ENCODE data around the gene TENM4. TPM values are rescaled to one million over a fixed set of nuclear protein-coding genes. Genes with fewer than 3 reads are reported as not detected.

TENM4 gene
- total RNA-seq, 1 experiment from 2014 or later = 0.39 TPM

GRCh38 chr11:79090191-79090705 is 350.6 kb downstream of the TENM4 start:
- intact Hi-C loops (cut with micrococcal nuclease; ENCODE audit: unreplicated experiment) = no loop called here
- in situ Hi-C loops (cut with HindIII; ENCODE audit: low pct_unique_long_range_greater_than_20kb, low sequenced_read_pairs) = no loop called here
- Histone ChIP-seq H3K36me3 (ENCODE audit: control insufficient read depth, insufficient read depth, low read length) (no peaks in the 10 kb centered on the region), H3K27ac (ENCODE audit: low read length) (no peak overlapping the region), H3K4me1 (ENCODE audit: control insufficient read depth, insufficient read depth, low read length) (no peaks in the 10 kb centered on the region; the same call in 1 of the 2 replicates), H3K27me3 (ENCODE audit: control insufficient read depth, insufficient read depth, low read length) (no peaks in the 10 kb centered on the region), H3K4me3 (ENCODE audit: low read depth in 2 of 2, low read length in 2 of 2) (no peak overlapping the region), H3K9me3 (ENCODE audit: control insufficient read depth, insufficient read depth, low read depth, low read length) (no peaks in the 10 kb centered on the region)
- TF ChIP-seq TCF7L2 (IDR thresholded peaks at IDR 0.05; ENCODE audit: low read depth, low read length) = no peak
- TF ChIP-seq POLR2AphosphoS5 (IDR thresholded peaks at IDR 0.05; ENCODE audit: low read depth, low read length) = no peak
- TF ChIP-seq REST (IDR thresholded peaks at IDR 0.05; ENCODE audit: insufficient read depth in 1 of 2, low read depth in 2 of 2, low read length in 1 of 2) = no peak
- TF ChIP-seq, protein P1, sequence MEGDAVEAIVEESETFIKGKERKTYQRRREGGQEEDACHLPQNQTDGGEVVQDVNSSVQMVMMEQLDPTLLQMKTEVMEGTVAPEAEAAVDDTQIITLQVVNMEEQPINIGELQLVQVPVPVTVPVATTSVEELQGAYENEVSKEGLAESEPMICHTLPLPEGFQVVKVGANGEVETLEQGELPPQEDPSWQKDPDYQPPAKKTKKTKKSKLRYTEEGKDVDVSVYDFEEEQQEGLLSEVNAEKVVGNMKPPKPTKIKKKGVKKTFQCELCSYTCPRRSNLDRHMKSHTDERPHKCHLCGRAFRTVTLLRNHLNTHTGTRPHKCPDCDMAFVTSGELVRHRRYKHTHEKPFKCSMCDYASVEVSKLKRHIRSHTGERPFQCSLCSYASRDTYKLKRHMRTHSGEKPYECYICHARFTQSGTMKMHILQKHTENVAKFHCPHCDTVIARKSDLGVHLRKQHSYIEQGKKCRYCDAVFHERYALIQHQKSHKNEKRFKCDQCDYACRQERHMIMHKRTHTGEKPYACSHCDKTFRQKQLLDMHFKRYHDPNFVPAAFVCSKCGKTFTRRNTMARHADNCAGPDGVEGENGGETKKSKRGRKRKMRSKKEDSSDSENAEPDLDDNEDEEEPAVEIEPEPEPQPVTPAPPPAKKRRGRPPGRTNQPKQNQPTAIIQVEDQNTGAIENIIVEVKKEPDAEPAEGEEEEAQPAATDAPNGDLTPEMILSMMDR (IDR thresholded peaks at IDR 0.05) = no peak
- no peak for TF ChIP-seq SIN3A (IDR thresholded peaks at IDR 0.05; ENCODE audit: borderline replicate concordance, insufficient read depth, low read depth, low read length)
- ATAC-seq (no peak), DNase-seq (ENCODE audit: low read depth, low spot score) (no peak)
- ChIA-PET CTCF (no interaction called here), POLR2A (no interaction called here)
- BruUV-seq (replicated peaks) = no TSS peak

GRCh38 chr11:79089601-79090000 is 351.2 kb downstream of the TENM4 start:
- CTCF ChIA-PET = no interaction called here
- Histone ChIP-seq H3K27me3 (ENCODE audit: control insufficient read depth, insufficient read depth, low read length) (no peaks in the 10 kb centered on the region), H3K4me3 (ENCODE audit: low read depth in 2 of 2, low read length in 2 of 2) (no peak overlapping the region), H3K4me1 (ENCODE audit: control insufficient read depth, insufficient read depth, low read length) (no peaks in the 10 kb centered on the region; the same call in 1 of the 2 replicates), H3K27ac (ENCODE audit: low read length) (no peak overlapping the region), H3K36me3 (ENCODE audit: control insufficient read depth, insufficient read depth, low read length) (no peaks in the 10 kb centered on the region), H3K9me3 (ENCODE audit: control insufficient read depth, insufficient read depth, low read depth, low read length) (no peaks in the 10 kb centered on the region)
- no peak for DNase-seq (ENCODE audit: low read depth, low spot score)
- TF ChIP-seq, protein P1 (IDR thresholded peaks at IDR 0.05) = no peak
- no peak for TF ChIP-seq POLR2AphosphoS5 (IDR thresholded peaks at IDR 0.05; ENCODE audit: low read depth, low read length)
- no peak for TF ChIP-seq TCF7L2 (IDR thresholded peaks at IDR 0.05; ENCODE audit: low read depth, low read length)
- no peak for TF ChIP-seq SIN3A (IDR thresholded peaks at IDR 0.05; ENCODE audit: borderline replicate concordance, insufficient read depth, low read depth, low read length)
- no peak for TF ChIP-seq REST (IDR thresholded peaks at IDR 0.05; ENCODE audit: insufficient read depth in 1 of 2, low read depth in 2 of 2, low read length in 1 of 2)
- POLR2A ChIA-PET = no interaction called here
- intact Hi-C loops (cut with micrococcal nuclease; ENCODE audit: unreplicated experiment) = no loop called here
- no peak for ATAC-seq
- no TSS peak for BruUV-seq (replicated peaks)
- in situ Hi-C loops (cut with HindIII; ENCODE audit: low pct_unique_long_range_greater_than_20kb, low sequenced_read_pairs) = no loop called here
